ENCODE results near the gene NPC1.

Gene NPC1

DNA sequence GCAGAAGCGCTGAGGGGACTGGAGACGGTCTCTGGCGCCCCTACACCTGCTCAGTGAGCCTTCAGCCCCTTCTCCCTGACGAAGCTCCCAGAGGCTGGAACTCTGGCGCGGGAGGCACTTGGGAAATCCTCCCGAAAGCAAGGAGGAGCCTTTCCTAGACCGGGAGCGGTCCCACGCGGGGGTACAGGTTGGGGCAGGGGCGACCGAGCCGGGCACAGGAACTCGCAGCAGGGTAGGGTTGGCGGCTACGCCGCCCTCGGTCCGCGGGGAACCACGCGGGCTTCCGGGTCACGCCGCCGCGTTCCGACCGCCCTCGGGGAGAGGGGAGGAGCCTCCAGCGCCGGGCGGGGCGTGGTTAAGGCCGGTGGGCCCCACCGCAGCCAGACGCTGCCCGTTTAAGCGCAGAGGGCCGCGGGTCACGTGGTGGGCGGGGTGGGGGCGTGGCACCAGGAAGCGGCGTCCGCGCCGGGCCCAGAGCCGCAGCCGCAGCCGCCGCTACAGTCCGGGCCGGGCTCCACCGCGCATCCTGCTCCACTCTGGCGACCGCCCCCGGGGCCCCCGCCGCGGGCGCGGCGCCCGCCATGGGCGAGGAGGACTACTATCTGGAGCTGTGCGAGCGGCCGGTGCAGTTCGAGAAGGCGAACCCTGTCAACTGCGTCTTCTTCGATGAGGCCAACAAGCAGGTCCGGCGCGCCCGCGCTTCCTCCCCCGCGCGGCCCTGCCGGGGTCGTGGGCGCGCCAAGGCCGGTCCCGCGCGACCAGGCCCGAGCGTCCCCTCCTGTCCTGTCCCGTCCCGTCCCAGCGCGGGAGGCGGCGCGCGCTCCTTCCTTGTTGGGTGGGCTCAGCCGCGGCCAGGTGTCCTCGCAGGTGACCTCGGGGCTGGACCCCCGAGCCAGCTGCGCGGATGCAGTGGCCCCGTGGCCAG lies 83.0 kb downstream of the NPC1 start, which contains the start of gene RMC1:
Gene RMC1 (plus strand): TSS at position 474 of the 925 bp plus-strand sequence. CDS start 108 bp downstream, at position 582.
- H3K27me3 ChIP-seq (ENCODE audit: control insufficient read depth, low read length) = no peaks in the 10 kb centered on the region
- H3K9me3 ChIP-seq (ENCODE audit: control insufficient read depth, insufficient read depth, low read length) = no peaks in the 10 kb centered on the region
- peaks cover 45% of the 10 kb centered on the region for H3K79me2 ChIP-seq (ENCODE audit: control insufficient read depth, low read length)
- peak within 1 kb of the TSS; percentile 87 for H3K4me2 ChIP-seq (ENCODE audit: low read length)
- H3K36me3 ChIP-seq (ENCODE audit: control insufficient read depth, low read length) = peaks cover 28% of the 10 kb centered on the region
- peak; percentile 49 for TF ChIP-seq CTCF (IDR thresholded peaks at IDR 0.05; ENCODE audit: low read depth, low read length, poor library complexity, severe bottlenecking)
- no peak for TF ChIP-seq EZH2phosphoT487 (IDR thresholded peaks at IDR 0.05; ENCODE audit: borderline replicate concordance, low read length)
- no peaks in the 10 kb centered on the region for H3K9me2 ChIP-seq (replicated peaks; ENCODE audit: control insufficient read depth, low read length)
- H3K4me3 ChIP-seq (ENCODE audit: low read length) = peak within 1 kb of the TSS; percentile 91
- no peaks in the 10 kb centered on the region for H4K20me1 ChIP-seq (ENCODE audit: control insufficient read depth, insufficient read depth, low read depth, low read length)
- H3K4me1 ChIP-seq (ENCODE audit: control insufficient read depth, low read length) = peaks cover 46% of the 10 kb centered on the region
- H3K27ac ChIP-seq (ENCODE audit: low read depth, low read length) = peak within 1 kb of the TSS; percentile 49
- H3F3A ChIP-seq (ENCODE audit: control insufficient read depth, insufficient read depth) = 0 out of 2 replicates have a peak, but pooled peaks cover 3% of the 10 kb centered on the region

- Histone ChIP-seq H3K27me3 (ENCODE audit: control insufficient read depth, low read length) (no peaks in the 10 kb centered on the region), H3K4me3 (ENCODE audit: low read length) (peak overlapping the region; percentile 91), H3K4me1 (ENCODE audit: control insufficient read depth, low read length) (peaks cover 53% of the 10 kb centered on the region), H3K27ac (ENCODE audit: low read depth, low read length) (peak overlapping the region; percentile 49), H4K20me1 (ENCODE audit: control insufficient read depth, insufficient read depth, low read depth, low read length) (no peaks in the 10 kb centered on the region), H3K4me2 (ENCODE audit: low read length) (peak overlapping the region; percentile 87), H3K36me3 (ENCODE audit: control insufficient read depth, low read length) (peaks cover 21% of the 10 kb centered on the region), H3K9me3 (ENCODE audit: control insufficient read depth, insufficient read depth, low read length) (no peaks in the 10 kb centered on the region), H3F3A (ENCODE audit: control insufficient read depth, insufficient read depth) (peaks cover 10% of the 10 kb centered on the region), H3K79me2 (ENCODE audit: control insufficient read depth, low read length) (peaks cover 41% of the 10 kb centered on the region), H3K9me2 (replicated peaks; ENCODE audit: control insufficient read depth, low read length) (no peaks in the 10 kb centered on the region)
- TF ChIP-seq CTCF (IDR thresholded peaks at IDR 0.05; ENCODE audit: low read depth, low read length, poor library complexity, severe bottlenecking) = no peak
- no peak for TF ChIP-seq EZH2phosphoT487 (IDR thresholded peaks at IDR 0.05; ENCODE audit: borderline replicate concordance, low read length)
These were observed 83.7 kb downstream of the NPC1 start for GRCh38 chr18:23502516-23503037.

DNA sequence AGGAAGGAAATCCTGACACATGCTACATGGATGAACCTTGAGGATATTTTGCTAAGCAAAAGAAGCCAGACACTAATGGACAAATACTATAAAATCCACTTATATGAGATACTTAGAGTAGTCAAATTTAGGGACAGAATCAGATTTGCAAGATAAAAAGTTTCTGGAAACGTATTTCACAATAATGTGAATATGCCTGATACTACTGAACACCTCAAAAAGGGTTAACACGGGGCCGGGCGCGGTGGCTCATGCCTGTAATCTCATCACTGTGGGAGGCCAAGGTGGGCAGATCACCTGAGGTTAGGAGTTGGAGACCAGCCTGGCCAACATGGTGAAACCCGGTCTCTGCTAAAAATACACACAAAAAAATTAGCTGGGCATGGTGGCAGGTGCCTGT lies 84.7 kb downstream of the NPC1 start:
- Histone ChIP-seq H3K9me3 (ENCODE audit: control insufficient read depth, insufficient read depth, low read length) (no peaks in the 10 kb centered on the region), H3K36me3 (ENCODE audit: control insufficient read depth, low read length) (peaks cover 13% of the 10 kb centered on the region), H3K27me3 (ENCODE audit: control insufficient read depth, low read length) (no peaks in the 10 kb centered on the region), H3F3A (ENCODE audit: control insufficient read depth, insufficient read depth) (peaks cover 10% of the 10 kb centered on the region), H3K4me2 (ENCODE audit: low read length) (no peak overlapping the region), H3K27ac (ENCODE audit: low read depth, low read length) (no peak overlapping the region), H4K20me1 (ENCODE audit: control insufficient read depth, insufficient read depth, low read depth, low read length) (no peaks in the 10 kb centered on the region), H3K4me3 (ENCODE audit: low read length) (no peak overlapping the region), H3K79me2 (ENCODE audit: control insufficient read depth, low read length) (peaks cover 32% of the 10 kb centered on the region), H3K9me2 (replicated peaks; ENCODE audit: control insufficient read depth, low read length) (no peaks in the 10 kb centered on the region), H3K4me1 (ENCODE audit: control insufficient read depth, low read length) (peaks cover 61% of the 10 kb centered on the region)
- no peak for TF ChIP-seq CTCF (IDR thresholded peaks at IDR 0.05; ENCODE audit: low read depth, low read length, poor library complexity, severe bottlenecking)
- no peak for TF ChIP-seq EZH2phosphoT487 (IDR thresholded peaks at IDR 0.05; ENCODE audit: borderline replicate concordance, low read length)
